KG1 (cell line): ENCODE data around the gene SCAF4.
"Not testable (repeated sequence)": the region's sequence is repeated elsewhere in the genome, so short reads cannot be mapped to it uniquely, and the experiment has no call there.

Experiments
- DNase-seq: peaks from one replicate; lab custom pipeline; 2025; lab: John Stamatoyannopoulos, UW

Gene SCAF4

DNA sequence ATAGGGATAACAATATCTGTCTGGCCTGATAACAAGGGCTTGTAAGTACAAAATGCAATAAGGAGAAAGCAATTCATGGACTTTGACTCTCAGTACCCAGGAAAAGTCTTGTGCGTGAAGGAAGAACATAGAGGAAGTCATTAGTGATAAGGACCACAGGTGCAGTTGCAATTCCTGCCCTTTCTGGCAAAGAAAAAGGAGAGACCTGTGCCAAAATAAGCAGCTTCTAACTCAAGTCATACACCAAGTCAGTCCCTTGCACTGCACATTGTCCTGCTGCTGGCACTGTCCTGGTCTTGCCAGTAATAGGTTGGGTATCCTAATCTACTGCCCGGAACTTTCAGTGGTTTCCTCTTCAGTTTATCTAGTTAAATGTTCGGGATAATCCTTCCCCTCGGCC lies 87.3 kb downstream of the SCAF4 start:
- no peak for DNase-seq

DNA sequence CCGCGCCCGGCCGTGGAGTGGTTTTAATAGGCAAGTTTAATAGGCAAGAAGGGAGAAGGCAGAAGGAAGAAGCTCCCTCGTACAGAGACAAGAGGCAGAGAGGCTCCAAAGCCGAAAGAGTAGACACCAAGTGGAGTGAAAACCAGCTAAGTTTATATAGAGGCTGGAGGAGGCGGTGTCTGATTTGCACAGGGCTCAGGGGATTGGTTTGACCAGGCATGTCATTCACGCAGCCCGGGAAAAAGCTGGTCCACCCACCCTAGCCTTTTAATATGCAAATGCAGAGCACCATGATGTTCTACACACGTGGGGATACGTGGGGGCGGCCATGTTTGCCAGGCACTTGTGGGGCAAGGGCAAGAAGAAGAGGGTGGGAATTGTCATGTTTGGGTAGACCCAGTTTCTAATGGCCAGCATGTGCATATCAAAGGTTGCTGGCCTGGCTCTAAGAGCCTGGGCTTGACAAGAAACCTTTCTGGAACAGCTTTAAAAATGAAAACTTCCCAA lies 90.4 kb downstream of the SCAF4 start:
- DNase-seq = no peak

DNA sequence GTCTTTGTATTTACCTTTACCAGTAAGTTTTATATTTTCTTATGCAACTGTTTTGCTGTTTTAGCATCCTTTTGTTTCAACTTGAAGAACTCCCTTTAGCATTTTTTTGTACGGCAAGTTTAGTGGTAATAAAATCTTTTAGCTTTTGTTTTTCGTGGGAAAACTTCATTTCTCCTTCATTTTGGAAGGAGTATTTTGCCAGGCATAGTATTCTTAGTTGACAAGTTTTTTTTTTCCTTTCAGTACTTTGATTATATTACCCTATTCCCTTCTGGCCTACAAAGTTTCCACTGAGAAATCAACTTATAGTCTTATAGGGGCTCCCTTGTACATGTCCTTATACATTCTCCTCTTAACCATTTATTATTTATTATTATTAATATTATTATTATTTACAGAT lies 95.0 kb downstream of the SCAF4 start:
- DNase-seq = no peak

DNA sequence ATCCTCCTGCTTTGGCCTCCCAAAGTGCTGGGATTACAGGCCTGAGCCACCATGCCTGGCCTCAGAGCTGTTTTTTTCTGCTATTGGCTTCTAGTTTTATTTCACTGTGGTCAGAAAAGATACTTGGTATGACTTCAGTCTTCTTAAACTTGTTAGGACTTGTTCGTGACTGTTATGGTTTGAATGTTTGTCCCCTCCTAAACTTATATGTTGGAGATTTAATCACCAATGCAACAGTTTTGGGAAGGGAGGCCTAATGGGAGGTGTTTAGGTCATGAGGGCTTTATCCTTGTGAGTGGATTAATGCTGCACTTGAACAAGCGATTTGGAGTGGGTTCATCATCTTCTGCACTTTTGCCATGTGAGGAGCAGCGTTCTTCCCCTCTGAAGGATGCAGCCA lies 96.9 kb downstream of the SCAF4 start:
- DNase-seq = no peak

DNA sequence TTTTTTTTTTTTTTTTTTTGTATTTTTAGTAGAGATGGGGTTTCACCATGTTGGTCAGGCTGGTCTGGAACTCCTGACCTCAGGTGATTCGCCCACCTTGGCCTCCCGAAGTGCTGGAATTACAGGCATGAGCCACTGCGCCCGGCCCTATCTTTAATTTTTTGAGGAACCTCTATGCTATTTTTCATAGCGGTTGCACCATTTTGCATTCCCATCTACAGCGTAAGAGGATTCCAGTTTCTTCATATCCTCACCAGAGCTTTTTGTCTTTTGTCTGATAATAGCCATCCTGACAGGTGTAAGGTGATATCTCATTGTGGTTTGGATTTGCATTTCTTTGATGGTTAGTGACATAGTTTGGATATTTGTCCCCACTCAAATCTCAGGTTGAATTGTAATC lies 100.0 kb downstream of the SCAF4 start:
- not testable (repeated sequence) for DNase-seq

DNA sequence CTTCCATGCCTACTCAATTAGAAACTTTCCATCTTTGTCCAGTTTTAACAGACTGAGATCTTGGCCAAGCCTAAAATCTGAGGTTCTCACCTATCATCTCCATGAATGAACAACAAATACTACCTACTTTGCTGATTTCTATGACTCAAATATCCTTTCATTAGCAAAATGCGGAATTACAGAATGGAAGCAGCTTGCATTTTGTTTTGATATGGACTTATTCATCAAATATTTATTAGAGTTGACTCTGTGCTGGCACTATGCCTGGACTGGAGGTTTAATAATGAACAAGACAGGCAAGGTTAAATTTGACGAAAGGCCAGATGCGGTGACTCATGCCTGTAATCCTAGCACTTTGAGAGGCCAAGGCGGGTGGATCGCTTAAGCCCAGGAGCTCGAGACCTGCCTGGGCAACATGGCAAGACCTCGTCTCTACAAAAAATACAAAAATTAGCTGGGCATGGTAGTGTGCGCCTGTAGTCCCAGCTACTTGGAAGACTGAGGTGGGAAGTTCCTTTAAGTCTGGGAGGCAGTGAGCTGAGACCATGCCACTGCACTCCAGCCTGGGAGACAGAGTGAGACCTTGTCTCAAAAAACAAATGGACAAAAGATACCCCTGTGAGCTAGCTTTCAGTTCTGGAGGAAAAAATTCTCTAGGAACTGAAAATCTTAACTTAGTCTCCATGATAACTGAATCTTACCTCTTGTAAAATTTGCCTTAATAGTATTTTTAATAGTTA lies 101.8 kb downstream of the SCAF4 start:
- DNase-seq = no peak

DNA sequence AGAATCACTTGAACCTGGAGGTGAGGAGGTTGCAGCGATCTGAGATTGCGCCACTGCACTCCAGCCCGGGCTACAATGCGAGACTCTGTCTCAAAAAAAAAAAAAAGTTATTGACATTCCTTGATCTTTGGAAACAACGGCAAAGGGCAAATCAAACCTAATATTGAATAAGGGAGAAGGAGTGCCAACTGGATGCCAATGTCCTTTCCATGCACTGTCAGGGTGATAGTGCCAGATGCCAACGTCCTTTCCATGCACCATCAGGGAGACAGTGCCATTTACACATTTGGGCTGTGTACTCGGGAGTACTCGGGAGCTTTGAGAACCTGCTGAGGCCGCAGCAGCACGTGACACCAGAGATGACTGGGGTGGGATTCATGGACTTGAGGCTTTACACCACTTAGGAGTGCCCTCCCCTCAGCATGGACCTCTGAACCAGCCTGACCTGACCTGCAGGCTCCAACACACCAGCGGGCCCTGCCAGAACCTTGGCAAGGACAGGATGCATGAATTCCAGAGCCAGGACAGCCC lies 106.9 kb downstream of the SCAF4 start:
- DNase-seq = no peak

DNA sequence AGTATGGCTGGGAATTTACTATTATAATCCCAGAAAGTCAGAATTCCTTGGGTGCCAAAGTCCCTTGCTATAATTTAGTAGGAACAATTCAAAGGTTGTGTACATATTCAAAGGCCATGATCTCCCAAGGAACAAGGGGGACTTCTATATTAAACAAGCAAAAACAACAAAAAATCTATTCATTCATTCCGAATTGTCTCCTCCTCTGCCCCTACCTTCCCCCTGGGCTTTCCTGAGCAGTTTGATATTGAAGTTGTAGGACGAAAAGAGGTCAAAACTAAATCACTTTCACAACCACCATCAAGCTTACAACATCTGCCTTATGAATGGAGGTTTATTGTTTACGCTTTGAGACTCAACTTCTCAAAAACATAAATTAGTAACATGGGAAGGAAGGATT lies 107.7 kb downstream of the SCAF4 start:
- no peak for DNase-seq

DNA sequence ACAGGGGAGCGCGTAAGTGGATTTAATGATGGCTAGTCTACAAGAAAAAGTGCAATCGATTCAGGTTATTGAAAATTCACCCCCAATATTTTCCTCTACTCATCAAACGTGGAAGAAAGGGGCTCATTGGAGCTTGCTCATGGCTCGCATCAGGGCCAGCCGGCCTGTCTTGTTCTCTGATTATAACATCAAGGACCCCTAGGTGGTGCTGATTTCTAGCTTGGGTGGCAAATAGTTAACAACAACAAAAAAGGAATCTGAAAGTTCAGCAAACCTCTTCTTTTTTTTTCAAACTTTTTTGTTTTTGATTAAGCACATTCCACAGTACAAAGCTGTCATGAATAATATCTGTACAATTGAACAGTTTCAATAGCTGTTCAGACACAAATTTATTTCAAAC lies 108.3 kb downstream of the SCAF4 start:
- no peak for DNase-seq

DNA sequence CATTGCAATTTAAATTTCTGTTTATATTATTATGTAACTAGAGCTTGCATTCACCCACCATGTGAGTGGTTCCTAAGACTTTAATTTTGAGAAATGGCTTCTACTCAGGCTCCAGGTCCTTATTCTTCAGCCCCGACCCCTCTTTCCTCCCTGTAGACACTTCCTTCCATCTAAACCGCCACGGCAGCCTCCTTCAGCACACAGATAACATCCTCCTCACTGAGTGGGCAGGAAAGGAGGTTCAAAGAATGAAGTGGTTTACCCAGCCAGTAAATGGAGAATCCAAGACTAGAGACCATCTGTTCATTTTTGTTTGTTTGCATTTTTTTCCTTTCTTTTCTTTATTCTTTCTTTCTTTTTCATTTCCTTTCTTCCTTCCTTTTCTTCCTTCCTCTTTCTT lies 109.5 kb downstream of the SCAF4 start:
- DNase-seq = peak; percentile 1
